Keratinocyte (primary cell): Measurements from ENCODE around the gene FKBP10.

ENCODE experiments used
- EZH2 ChIP-seq: IDR thresholded peaks from one replicate; pipeline ENCODE4 v1.6.1; 2012; ENCODE audit warnings: inconsistent platforms, mild to moderate bottlenecking, low read length, moderate library complexity
- TF ChIP-seq, protein P1 (sequence below), 3 experiments: IDR thresholded peaks in 1 of 3; conservative IDR thresholded peaks in 1 of 3; optimal IDR thresholded peaks in 1 of 3; 2 replicates in 2 of 3; 3 replicates in 1 of 3; pipeline versions ENCODE3 to v1.5.1; 2011; ENCODE audit warnings: low read length in 3 of 3, mild to moderate bottlenecking in 3 of 3, moderate library complexity in 2 of 3, control low read depth in 1 of 3, inconsistent platforms in 1 of 3; ENCODE audit not compliant: insufficient read depth in 2 of 3; ENCODE audit errors: extremely low read depth in 1 of 3

DNA sequence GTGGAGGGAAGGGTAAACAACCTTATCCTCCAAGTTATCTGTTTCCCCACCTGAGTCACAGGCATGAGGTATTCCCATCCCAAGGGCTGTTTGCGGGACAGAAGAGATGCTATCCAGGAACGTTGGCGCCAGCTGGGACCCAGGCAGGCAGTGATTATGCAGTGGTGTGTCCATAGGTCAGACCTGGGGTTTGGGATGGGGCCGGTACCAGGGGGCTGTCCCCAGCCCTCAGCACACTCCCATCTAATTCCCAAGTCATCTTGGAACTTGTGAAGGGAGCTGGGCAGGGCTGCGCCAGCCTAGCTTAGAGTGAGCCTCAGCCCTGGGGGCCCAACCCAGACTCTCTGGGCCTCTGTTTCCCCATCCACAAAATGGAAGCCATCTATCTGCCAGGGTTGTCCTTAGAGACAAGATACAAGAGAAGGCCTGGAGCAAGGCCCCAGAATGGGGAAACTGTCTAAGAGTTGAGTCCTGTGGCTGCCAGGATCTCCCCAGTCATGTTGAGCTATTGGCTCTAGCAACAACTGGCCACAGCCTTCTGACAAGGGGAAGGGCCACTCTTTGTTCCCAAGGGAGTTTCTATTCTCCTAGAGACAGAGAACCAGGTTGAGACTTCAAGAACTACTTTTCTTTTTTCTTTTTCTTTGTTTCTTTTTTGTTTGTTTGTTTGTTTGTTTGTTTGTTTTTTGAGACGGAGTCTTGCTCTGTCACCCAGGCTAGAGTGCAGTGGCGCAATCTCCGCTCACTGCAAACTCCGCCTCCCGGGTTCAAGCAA lies 16.5 kb upstream of the FKBP10 start:
- TF ChIP-seq, protein P1, sequence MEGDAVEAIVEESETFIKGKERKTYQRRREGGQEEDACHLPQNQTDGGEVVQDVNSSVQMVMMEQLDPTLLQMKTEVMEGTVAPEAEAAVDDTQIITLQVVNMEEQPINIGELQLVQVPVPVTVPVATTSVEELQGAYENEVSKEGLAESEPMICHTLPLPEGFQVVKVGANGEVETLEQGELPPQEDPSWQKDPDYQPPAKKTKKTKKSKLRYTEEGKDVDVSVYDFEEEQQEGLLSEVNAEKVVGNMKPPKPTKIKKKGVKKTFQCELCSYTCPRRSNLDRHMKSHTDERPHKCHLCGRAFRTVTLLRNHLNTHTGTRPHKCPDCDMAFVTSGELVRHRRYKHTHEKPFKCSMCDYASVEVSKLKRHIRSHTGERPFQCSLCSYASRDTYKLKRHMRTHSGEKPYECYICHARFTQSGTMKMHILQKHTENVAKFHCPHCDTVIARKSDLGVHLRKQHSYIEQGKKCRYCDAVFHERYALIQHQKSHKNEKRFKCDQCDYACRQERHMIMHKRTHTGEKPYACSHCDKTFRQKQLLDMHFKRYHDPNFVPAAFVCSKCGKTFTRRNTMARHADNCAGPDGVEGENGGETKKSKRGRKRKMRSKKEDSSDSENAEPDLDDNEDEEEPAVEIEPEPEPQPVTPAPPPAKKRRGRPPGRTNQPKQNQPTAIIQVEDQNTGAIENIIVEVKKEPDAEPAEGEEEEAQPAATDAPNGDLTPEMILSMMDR (optimal IDR thresholded peaks at IDR 0.05 in 1 of 3, IDR thresholded peaks at IDR 0.05 in 1 of 3, conservative IDR thresholded peaks at IDR 0.05 in 1 of 3; ENCODE audit: extremely low read depth in 1 of 3, insufficient read depth in 2 of 3, low read length in 3 of 3) = no peak
- no peak for TF ChIP-seq EZH2
